LNCAP (cell line): Measurements from ENCODE around the gene GNB5.

Source experiments
- CTCF ChIP-seq: fragments of 450-650 bp; IDR thresholded peaks from 2 replicates; pipeline ENCODE4 v1.5.1; 2017; ENCODE audit warnings: mild to moderate bottlenecking

GNB5 gene

GRCh38 chr15:52162260-52162659, 28.9 kb downstream of the GNB5 start:
- no peak for TF ChIP-seq CTCF

- TF ChIP-seq CTCF, result no peak
These were observed 29.7 kb downstream of the GNB5 start for GRCh38 chr15:52161406-52161966.

- no peak for TF ChIP-seq CTCF
These were observed 31.5 kb downstream of the GNB5 start for GRCh38 chr15:52159645-52160044.

GRCh38 chr15:52158084-52158765, 33.0 kb downstream of the GNB5 start:
- TF ChIP-seq CTCF, result no peak

GRCh38 chr15:52155878-52156277, 35.3 kb downstream of the GNB5 start:
- no peak for TF ChIP-seq CTCF

GRCh38 chr15:52154896-52155865, 36.0 kb downstream of the GNB5 start:
- TF ChIP-seq CTCF, result no peak

GRCh38 chr15:52153900-52154895, 37.0 kb downstream of the GNB5 start:
- TF ChIP-seq CTCF, result no peak
